ENCODE measurements around the gene IYD. TPM values are rescaled to one million over a fixed set of nuclear protein-coding genes. Genes with fewer than 3 reads are reported as not detected.

The IYD gene
- total RNA-seq, 4 donors from 2014 or later: under 0.01 to 1.4 TPM; not detected in 2

DNA sequence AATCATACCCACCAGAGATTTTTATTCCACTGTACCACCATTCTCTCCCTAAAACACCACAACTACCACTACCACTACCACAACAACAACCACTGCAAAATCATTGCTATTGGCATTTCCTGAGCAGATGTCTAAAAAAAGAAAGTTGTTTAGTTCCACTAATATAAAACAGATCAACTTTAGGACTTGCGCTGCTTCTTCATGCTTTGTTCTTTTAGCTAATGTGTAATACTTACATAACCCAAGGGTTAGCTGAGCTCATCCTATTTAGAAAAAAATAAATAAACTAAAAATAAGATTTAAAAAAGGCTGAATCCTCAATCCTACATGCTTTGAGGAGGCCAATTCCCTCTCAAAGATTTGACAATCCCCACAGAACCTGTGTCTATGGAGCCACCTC lies 11.4 kb downstream of the IYD start:
- TF ChIP-seq, protein P1, sequence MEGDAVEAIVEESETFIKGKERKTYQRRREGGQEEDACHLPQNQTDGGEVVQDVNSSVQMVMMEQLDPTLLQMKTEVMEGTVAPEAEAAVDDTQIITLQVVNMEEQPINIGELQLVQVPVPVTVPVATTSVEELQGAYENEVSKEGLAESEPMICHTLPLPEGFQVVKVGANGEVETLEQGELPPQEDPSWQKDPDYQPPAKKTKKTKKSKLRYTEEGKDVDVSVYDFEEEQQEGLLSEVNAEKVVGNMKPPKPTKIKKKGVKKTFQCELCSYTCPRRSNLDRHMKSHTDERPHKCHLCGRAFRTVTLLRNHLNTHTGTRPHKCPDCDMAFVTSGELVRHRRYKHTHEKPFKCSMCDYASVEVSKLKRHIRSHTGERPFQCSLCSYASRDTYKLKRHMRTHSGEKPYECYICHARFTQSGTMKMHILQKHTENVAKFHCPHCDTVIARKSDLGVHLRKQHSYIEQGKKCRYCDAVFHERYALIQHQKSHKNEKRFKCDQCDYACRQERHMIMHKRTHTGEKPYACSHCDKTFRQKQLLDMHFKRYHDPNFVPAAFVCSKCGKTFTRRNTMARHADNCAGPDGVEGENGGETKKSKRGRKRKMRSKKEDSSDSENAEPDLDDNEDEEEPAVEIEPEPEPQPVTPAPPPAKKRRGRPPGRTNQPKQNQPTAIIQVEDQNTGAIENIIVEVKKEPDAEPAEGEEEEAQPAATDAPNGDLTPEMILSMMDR (IDR thresholded peaks at IDR 0.05; ENCODE audit: low read depth): no peak

DNA sequence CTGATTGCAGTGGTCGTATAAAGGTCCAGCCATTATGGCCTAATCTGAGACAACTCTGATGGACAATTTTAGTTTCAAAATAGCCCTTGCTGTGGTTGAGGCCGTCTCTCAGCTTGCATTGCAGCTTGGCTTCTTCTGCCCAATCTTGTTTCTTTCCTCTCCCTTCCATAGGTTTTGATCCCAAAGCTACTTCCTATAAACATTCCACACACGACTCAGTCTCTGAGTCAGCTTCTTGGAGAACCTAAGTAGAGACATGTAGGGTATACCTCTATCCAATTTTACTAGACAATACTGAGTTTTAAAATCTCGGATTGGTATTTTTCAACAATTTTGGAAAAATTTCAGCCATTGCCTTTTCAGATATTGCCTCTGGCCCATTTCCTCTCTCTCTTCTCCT lies 13.4 kb downstream of the IYD start:
- TF ChIP-seq, protein P1 (IDR thresholded peaks at IDR 0.05; ENCODE audit: low read depth): no peak

DNA sequence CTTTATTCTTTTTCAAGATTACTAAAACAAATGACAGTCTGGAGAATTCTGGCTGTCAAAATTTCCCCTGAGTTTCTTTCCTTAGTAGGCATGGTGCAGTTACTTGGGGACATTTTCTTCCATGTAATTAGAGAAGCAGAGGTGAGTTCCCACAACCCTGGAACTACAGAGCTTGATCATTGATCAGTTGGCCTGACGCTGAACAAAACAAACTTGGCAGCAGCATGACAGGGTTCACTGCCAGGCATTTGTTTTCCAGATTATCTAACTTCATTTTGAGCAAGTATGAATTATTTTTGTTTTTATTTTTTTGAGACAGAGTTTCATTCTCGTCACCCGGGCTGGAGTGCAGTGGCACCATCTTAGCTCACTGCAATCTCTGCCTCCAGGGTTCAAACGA lies 22.6 kb downstream of the IYD start:
- TF ChIP-seq, protein P1 (IDR thresholded peaks at IDR 0.05; ENCODE audit: low read depth): no peak

DNA sequence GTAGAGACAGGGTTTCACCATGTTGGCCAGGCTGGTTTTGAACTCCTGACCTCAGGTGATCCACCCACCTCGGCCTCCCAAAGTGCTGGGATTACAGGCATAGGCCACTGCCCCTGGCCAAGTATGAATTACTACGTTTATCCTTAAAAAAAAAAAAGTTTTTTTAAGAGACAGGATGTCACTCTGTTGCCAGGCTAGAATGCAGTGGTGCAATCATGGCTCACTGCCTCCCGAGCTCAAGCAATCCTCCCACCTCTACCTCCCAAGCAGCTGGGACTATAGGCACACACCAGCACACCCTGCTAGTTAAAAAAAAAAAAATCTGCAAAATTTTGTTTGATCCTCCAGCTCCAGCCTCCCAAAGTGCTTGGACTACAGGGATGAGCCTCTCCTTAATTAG lies 23.1 kb downstream of the IYD start:
- TF ChIP-seq, protein P1 (IDR thresholded peaks at IDR 0.05; ENCODE audit: low read depth): no peak

DNA sequence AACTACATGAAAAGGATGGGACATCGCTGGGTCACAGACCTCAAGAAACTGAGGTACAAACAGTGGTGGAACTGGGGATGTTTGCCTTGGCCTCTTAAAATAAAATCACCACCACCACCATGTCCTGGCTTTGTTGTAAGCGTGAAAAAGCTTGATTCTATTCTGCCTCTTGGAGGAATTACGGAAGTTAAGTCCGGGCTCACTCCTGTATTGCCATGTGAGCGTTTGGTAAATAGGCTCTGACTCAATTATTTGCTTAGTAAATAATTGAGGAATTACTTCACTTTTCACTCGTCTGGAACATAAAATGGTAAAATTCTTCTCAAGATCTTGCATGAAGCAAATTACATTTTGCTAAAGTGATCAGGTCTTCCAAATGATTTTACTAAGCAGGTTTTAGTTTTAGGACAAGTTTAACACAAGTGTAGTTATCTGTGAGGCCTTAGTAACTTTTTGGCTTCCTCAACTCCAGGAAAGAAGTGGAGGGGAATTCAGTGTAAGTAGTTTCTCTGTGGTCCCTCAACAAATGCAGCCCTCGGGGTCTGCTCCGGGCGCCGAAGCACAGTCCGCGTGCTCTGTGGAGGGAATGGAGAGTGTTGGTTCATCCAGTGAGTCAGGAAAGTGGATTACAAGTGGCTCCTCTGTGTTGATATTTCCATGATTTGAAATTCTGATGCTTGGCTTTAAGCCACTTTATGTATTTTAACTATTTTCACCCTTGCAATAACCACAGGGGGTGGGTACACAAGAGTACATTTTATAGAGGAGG lies 23.8 kb downstream of the IYD start:
- TF ChIP-seq, protein P1 (IDR thresholded peaks at IDR 0.05; ENCODE audit: low read depth): no peak

DNA sequence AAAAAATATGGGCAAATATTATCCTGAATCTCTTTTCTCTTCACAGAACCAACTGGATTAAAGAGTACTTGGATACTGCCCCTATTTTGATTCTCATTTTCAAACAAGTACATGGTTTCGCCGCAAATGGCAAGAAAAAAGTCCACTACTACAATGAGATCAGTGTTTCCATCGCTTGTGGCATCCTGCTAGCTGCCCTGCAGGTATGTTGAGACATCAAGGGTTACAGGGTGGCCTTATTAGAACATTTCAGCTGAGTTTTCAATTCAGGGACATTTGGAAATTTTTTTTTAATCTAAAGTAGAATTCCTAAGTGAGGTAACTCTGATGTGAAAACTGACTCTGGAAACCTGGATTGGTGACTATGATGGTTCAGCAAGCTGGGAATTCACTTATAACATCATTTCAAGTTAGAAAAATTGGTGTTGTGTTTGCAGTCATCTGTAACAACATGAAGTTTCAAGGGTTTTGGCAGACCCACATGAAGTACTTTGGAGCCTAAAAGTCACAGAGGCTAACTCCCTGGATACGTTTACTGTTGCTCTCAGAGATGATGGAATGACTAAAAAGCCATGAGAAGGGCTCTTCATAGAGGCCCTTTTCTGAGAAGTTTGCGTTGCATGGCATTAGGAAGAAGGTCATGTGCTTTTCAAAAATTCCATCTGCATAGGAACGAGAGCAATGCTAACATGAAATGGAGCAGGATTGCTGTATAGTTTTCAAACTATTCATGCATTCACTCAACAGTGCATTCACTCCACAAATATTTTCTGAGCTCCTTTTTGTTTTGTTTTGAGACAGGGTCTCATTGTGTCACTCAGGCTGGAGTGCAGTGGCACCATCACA lies 25.5 kb downstream of the IYD start:
- TF ChIP-seq, protein P1 (IDR thresholded peaks at IDR 0.05; ENCODE audit: low read depth): no peak

DNA sequence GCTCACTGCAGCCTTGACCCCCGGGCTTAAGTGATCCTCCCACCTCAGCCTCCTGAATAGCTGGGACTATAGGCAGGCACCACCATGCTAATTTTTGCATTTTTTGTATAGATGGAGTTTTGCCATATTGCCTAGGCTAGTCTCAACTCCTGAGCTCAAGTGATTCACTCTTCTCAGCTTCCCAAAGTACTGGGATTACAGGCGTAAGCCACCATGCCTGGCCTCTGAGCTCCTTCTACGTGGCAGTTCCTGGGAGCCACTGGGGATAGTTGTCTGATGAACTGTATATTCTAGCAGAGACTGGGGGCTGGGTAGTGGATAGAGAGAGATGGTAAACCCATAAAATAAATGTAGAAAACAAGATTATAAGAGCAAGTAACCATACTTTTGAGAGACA lies 26.1 kb downstream of the IYD start:
- TF ChIP-seq, protein P1 (IDR thresholded peaks at IDR 0.05; ENCODE audit: low read depth): no peak

Measured in subcutaneous adipose tissue (tissue), 4 donors.